Measurements from ENCODE around the gene C1QL2.
A peak's percentile ranks its signal among the peaks of the same experiment; 100 is the strongest.

The C1QL2 gene

DNA sequence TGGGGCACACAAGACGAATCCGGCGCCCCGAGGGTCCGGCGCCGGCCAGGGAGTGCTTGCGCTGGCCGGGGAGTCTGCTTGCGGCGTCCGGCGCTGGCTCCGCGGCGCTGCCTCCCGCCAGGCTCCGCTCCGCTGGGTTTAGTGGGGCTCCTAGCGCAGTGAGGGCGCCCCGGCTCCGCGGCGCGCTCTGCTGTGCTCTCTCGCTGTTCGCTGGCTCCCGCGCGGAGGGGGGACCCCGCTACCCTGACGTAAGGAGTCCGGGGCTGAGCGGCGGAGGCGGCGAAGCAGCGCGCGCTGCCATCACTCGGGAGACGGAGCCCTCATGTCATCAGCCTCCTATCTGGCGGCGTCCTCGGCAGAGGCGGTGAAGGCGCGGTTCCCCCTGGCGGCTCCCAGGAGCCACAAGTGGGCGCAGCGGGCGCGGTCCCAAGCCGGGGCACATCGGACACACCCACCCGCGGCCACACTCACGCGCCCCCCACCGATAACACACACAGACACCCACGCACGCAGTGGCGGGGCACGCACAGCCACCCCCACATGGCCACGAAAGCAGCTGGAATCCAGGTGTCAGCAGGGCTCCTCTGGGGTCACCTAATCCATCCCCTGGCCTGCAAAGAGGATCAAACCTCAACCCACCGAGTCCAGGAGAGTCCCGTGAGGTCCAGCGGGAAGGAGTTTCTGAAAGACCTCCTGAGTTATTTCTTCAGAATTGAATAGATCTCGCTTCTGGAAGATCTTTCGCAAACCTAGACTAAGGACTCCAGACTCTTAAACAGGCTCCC lies at the start of gene C1QL2:
C1QL2 (minus strand) TSS at position 189 of the 785 bp plus-strand sequence. CDS start 482 bp downstream, outside the sequence.
- DNase-seq (ENCODE audit: low spot score): no peak

DNA sequence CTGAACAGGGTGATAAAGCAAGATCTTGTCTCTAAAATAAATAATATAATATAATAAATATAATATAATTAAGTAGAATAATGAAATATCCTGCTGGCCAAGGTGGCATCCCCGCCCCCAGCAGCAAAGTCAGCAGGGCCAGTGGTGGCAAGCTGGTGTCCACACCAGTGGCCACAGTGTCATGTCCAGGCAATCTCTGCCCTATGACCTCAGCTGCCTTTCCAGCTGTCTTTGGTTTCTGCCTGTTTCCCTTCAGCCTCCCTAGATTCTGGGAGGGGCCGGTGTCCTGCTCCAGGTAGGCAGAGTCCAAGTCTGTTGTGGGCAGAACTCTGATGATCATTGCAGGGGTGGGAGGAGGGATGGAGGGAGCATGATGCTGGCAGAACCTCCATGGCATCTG lies 48.9 kb upstream of the C1QL2 start:
- DNase-seq (ENCODE audit: low spot score): no peak

DNA sequence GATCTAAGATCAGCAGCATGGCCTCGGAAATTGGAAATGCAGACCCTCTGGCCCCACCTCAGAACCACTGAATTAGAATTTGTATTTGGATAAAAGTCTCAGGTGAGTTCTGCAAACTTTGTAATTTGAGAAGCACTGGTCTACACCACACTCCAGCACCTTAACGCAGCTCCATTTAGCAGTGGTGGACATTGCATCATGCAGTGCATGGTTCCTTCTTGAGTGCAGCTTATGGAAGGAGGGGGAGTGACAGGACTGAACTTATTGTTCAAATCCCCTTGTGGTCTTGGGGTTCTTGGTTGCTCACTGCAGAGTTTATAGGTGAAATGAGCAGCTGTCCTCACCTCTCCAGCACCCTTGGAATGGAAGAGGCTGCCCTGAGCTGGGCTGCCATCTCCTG lies 47.6 kb upstream of the C1QL2 start:
- DNase-seq (ENCODE audit: low spot score): no peak

DNA sequence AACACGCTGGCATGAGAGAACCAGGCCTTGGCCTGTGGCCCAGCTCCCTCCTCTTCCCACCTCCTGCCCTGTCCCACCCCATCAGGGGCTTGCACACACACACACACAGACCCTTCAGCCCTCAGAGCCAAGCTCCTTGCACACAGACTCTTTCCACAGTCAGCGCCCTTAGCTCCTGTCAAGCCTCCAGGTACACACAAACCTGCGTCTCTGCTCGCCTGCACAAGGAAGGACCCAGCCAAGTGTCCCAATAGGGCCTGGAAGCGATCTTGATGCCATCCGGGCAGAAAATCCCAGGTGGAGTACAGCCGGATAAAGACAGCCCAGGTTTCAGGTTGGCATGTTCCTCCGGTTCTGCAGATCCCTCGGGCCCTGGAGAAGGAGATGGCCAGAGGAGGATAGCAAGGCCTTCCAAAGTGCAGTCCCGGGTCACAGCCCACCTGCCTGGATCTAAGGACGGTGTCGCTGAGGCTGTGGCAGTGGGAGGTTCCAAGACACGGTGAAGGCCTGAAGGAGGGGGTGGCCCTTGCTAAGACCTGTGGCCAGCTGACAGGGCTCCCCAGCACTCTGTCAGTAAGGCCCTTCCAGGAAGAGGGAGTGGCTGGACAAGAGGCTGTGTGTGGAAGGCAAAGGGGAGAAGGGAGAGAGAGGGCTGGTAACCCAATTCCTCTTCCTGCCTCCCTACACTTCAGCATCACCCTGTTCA lies 46.6 kb upstream of the C1QL2 start:
- no peak for DNase-seq (ENCODE audit: low spot score)

DNA sequence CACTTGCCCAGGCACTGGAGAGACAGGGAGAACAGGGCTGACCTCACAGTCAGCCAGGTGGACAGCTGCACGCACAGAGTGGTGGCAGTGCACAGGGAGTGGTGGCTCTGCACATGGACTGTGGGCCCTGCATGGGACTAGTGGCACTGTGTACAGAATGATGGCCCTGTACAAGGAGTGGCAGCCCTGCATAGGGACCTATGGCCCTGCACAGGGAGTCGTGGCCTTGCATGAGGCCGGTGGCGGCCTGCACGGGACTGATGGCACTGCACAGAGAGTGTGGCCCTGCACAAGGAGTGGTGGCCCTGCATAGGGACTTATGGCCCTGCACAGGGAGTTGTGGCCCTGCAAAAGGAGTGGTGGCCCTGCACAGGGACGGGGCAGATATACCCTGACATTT lies 46.0 kb upstream of the C1QL2 start:
- no peak for DNase-seq (ENCODE audit: low spot score)

DNA sequence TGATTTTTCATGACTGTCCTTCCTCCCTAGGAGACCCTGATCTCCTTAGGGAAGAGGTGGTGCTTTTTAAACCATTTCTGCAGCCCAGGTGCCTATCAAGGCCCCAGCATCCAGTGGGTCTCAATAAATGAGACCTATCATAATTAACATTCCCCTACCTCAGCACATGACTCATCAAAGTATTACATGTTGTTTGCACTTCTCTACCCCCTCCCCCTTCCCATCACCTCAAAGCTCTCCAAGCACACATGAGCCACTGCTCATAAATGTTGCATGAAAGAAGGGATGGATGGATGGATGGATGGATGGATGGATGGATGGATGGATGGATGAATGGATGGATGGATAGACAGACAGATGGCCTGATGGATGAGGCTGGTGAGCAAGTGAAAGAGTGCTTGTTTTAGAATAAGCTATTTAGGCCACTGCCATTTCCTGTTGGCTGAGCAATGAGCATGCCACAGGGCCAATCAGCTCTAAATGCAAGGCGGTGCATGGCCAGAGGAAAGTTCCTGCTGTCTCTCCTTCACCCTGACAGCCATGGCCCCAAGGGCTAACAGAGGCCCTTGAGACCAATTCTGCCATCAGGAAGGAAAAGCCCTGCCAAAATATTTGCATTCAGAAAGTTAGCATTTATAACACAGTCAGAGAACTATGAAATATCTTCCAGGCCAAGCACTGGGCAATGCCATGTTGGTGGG lies 44.2 kb upstream of the C1QL2 start:
- no peak for DNase-seq (ENCODE audit: low spot score)

DNA sequence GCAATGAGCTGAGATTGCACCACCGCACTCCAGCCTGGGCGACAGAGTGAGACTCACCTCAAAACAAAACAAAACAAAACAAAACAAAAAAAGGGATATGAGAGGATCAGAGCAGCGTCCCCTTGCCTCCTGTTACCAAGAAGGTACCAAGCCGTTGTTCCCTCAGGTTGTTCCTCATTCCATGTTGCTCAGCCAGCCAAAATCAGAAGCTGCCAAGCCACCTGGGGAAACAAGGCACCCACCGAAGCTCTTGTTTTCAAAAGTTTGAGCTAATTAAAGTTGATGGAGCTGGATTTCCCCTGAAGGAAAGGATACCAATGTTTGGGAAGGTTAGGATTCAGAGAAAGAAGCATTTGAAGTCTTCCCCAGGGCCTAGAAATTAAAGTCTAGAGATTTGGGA lies 43.3 kb upstream of the C1QL2 start:
- DNase-seq (ENCODE audit: low spot score): no peak

DNA sequence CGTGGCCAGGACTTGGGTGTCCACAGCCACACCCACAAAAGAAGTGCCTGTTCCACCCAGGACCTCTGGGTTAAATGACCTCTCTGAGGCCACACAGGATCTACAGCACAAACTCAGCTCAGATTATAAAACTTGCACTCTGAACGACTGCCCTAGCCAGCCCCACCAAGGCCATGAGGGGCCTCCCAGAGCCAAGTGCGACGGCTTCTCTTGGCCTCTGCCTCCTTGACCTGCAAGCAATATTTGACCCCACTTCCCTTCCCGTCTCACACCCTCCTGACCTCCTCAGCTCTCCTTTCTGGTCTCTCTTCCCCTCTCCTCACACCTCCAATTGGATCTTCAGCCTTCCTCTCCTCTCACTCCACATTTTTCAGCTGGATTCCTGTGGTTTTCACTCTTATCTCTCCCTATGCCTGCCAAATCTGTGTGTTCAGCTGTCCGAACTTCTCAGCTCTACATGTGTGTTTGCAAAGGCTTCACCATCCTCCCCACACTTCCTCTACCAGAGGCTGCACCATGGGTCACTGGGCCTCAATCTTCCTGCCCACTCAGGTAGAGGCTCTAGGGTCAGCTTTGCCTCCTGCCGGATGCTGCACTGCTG lies 39.8 kb upstream of the C1QL2 start:
- no peak for DNase-seq (ENCODE audit: low spot score)

DNA sequence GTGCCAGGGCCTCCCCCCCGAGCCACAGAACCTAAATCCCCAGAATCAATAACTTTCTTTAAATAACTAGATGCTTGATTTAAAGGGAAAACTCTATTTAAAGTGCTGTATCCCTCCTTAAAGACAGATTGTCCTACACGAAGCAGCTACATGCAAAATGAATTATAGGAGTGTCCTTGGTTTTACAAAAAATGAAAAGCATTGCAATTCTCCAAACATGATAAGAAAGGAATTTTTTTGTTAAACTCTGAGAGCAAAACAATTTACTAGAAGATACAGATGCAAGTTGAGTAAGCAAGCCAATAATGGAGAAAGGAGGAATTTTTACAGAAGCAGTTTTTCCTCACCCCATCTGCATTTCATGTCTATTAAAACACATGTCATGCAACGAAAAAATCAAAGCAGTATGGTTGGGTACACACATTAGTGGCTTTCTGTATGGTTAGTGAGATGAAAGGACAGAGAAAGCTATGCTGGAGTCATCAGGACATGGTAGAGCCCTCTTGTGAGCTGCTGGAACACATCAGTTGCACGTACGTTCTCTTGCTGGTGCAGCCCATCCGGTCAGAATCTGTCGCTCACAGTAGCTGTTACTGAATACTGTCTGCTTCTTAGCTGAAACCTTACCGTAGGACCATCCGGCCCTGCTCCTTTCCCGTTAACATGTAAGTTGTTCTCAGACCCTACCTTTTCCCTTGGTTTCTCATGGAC lies 39.1 kb upstream of the C1QL2 start:
- no peak for DNase-seq (ENCODE audit: low spot score)

DNA sequence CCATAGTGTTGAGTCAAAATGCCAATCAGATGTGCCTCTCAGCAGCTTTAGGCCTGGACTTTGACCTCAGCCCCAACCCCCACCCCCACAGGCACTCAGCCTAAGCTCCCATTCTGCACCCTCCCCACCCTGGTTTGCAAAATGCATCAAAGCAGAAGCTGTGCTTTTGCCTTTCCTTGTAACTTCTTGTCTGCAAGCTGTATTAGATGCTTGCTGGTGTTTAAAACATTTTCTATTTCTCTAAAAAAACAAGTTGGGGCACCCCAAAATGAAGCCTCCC lies 38.5 kb upstream of the C1QL2 start:
- DNase-seq (ENCODE audit: low spot score): no peak

DNA sequence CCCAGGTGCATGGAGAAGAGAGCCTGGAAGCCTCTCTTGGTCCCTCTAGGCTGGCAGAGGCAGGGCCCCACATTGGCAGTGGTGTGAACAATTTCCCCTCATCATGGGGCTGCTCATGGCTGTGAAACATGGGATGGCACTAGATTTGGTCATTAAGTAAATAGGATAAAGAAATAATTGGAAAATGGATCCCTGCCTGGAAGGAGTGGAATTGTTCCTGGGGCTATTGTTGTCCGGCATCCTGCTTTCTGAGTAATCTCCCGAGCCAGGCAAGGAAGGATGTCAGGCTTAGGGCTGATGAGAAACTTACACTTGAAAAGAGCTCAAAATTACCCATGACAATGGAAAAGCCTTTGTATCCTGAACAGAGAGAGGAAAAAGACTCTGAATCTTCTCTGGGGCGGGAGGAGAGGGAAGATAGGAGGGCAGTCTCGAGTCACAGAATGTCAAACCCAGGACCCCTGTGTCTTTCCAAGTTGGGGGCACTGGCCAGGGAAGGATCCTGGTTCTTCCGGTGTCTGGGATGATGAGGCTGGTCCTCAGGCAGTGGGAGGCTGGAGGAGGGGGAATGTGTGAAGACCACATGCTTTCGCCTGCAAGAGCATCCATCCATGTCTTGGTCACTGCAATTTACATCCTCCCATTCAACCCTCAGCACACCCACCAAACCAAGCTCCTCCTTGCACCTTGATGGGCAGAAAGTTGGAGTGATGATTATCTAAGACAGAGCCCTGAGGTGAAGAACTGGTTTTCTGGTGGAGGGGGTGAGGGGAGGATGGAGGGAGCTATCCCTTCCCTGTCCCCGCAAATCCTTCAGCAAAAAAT lies 38.0 kb upstream of the C1QL2 start:
- DNase-seq (ENCODE audit: low spot score): peak; percentile 37

DNA sequence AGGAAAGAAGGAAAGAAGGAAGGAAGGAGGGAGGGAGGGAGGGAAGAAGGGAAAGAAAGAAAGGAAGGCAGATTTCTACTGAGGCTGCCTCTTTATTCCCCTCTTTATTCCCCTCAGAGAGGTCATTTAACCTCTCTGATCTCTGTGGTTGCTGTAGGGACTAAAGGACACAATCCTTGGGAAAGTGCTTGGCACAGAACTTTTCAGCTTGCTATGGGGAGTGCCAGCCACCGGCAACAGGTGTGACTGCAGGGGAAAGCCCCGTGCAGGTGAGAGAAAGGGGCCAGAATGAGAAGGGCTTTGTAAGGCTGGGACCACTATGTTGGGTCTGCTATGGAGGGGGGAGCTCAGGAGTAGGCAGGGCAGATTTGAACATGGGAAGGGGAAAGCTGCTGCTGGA lies 37.3 kb upstream of the C1QL2 start:
- DNase-seq (ENCODE audit: low spot score): no peak

DNA sequence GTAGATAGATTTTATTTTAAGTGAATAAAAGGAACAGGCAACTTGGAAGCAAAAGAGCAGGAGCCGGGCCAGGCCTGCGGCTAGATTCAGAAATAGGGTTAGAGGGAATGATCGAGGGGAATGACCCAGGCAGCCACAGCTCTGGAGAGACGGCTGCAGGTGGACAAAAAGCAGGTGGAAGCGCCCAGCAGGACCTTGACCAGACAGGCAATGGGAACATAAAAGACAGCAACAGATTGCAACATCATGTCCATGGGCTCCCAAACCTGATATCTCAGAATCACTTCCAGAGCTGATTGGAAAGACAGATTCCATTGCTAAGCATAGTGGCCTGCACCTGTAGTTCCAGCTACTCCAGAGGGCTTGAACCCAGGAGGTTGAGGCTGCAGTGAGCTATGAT lies 36.5 kb upstream of the C1QL2 start:
- no peak for DNase-seq (ENCODE audit: low spot score)

DNA sequence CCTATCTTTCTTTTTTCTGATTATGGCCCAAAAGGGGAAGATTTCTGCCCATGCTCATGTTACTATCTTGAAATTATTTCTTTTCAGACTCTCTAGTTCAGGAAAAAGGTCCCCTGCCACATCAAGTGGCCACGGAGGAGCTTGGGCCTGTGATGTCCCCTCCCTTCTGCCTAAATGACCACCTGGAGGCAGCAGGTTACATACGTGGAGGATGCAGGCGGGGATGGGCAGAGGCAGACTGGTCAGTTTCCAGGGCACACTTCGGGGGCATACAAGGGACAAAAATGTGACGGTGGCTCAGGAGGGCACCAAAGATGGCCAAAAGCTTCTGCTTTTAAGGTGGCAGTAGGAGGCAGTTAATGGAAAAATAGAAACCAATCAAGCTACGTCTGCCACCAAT lies 34.3 kb upstream of the C1QL2 start:
- no peak for DNase-seq (ENCODE audit: low spot score)

DNA sequence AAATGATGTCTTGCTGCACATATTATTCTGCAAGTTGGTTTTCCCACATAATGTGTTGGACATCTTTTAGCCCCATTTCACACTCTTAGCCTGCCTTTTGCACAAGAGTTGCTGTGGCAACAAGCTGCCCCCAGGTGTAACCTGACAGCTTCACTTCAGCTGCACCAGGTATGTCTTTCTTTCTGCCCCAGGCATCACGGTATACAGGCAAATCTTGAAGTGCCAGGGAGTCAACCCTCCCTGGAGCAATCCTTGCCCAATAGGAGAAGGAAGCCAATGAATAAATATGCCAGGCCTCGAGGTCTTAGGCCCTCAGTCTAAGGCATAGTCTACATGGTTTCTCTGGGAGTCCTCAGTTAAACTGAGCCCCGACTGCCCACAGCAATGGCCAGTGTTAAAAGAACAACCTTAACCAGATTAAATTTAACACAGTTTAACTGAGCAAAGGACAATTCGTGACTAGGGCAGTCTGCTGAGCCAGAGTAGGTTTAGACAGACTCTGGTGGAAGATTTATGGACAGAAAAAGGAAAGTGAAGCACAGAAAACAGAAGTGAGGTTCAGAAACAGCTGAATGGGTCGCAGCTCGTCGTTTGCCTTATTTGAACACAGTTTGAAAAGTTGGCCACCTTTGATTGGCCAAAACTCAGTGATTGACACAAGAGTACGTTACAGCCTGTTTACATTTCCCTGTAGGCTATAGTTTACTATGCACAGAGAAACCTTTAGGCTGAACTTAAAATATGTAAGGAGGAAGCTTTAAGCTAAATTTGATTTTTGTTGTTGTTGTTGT lies 32.0 kb upstream of the C1QL2 start:
- no peak for DNase-seq (ENCODE audit: low spot score)

DNA sequence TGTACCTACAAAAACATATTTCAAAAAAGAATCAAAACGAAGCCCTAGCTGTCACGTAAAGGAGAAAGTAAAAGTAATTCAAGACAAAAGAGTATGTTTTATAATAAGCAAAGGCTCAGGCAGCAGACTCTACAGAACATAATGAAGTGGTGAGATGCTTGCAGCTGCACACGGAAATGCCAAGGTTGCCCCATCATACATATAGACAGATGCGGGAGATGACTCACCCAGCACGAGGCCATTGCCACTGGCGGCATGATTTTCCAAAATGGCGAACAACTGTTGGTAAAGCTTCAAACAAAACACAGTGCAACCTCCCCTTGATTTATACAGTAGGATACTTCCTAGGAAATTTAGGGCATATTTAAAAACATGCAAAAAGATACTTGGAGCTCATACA lies 26.0 kb upstream of the C1QL2 start:
- no peak for DNase-seq (ENCODE audit: low spot score)

DNA sequence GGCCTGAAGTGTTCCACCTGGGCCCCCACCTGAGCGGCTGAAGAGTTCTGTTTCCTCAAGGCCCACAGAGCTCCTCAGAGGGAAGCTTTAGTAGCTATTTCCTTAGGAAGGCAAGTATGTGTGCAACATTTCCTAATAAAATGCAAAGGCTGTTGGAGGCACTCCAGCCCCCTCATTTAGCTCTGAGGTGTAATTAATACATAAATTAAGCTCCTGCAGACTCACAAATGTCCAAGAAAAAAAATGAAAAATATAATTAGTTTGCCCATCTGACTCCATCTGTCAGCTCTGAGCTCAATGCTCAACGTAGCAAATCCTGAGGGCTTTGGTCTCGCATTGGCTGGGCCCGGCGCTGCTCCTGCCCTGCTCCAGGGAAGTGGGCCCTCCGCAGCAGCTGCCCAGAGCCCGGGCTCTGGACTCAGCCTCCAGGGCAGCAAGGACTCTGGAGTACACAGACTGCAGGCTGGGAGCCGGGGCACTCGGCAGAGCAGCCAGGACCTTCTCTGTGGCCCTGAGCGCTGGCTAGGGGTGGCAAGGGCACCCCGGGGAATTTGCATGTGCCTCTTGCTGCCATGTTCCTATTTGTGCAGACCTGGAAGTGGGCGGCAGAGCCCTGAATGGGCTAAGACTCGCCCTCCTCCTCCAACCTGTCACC lies 23.4 kb upstream of the C1QL2 start:
- DNase-seq (ENCODE audit: low spot score): no peak

DNA sequence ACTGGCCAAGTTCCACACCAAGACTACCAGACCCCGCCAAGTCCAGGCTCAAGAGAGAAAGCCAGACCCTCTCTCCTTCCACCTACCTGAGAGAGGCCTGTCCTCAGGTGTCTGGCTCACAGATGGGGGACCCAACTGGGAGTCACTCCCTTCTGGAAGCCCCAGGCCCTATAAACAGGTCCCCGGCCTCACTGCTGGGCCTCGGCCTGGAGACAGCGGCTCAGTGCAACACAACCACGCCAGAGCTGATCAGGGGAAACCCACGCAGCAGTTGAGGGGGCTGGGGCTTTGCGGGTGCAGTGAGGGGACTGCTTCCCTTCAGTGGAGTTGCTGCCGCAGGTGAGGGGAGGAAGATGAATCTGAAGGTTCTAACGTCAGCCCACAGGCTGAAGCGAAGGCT lies 22.8 kb upstream of the C1QL2 start:
- no peak for DNase-seq (ENCODE audit: low spot score)

DNA sequence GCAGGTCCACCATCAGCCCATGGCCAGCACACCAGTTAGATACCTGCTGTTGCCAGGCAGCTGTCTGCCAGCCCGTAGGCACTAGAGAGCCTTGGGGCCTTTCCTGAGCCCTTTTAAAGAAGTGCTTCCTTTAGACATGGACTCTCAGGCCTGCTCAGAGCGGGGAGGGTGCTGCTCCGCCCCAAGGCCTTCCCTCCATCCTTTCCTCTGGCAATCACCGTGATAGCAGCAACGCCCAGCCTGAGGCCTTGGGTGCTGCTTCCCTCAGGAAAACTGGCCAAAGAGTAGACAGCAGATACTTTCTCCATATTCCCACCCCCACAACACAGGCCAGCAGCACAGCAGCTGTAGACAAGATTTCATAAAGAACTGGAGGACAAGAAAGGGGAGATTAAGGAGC lies 22.3 kb upstream of the C1QL2 start:
- DNase-seq (ENCODE audit: low spot score): no peak

DNA sequence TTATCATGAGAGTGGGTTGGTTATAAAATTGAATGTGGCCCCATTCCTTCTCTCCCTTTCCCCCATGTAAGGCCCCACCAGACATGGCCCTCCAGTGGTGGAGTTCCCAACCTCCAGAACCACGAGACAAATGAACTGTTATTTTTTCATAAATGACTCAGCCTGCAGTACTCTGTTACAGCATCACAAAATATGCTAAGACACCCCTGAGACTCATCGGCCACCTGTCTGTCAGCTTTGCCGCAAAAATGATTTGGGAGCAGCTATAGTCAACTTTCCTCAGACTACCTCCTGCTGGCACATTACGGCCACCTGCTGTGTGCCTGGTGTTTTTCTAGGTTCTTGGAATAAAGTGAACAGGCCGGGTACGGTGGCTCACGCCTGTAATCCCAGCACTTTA lies 21.4 kb upstream of the C1QL2 start:
- DNase-seq (ENCODE audit: low spot score): peak; percentile 30
